Measurements from ENCODE around the gene SLAMF9. TPM values are rescaled to one million over a fixed set of nuclear protein-coding genes. Genes with fewer than 3 reads are reported as not detected.
A peak's percentile ranks its signal among the peaks of the same experiment; 100 is the strongest.

SLAMF9 gene
- total RNA-seq, 1 donor: not detected

DNA sequence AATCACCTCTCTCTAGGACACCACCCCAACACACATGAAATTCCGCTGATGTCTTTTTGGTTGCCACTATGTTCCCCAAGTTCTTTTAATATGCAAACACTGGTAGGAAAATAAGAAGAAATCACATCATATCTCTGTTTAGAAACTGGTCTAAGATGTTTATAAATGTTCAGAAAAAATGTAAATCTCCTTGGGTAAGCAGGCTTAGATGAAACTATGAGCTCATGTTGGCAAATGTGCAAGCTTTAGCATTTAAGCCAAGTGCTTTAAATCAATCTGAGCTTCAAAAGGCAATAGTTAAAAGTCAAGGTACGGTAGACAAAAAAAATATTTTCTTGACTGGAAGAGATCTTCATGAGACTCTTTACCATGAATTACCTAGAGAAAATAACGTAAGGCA lies 25.2 kb upstream of the SLAMF9 start:
- DNase-seq (ENCODE audit: low read depth): peak; percentile 47
- no peak overlapping the region for H3K4me3 ChIP-seq (ENCODE audit: low read depth, low read length)
- TF ChIP-seq, protein P1, sequence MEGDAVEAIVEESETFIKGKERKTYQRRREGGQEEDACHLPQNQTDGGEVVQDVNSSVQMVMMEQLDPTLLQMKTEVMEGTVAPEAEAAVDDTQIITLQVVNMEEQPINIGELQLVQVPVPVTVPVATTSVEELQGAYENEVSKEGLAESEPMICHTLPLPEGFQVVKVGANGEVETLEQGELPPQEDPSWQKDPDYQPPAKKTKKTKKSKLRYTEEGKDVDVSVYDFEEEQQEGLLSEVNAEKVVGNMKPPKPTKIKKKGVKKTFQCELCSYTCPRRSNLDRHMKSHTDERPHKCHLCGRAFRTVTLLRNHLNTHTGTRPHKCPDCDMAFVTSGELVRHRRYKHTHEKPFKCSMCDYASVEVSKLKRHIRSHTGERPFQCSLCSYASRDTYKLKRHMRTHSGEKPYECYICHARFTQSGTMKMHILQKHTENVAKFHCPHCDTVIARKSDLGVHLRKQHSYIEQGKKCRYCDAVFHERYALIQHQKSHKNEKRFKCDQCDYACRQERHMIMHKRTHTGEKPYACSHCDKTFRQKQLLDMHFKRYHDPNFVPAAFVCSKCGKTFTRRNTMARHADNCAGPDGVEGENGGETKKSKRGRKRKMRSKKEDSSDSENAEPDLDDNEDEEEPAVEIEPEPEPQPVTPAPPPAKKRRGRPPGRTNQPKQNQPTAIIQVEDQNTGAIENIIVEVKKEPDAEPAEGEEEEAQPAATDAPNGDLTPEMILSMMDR (IDR thresholded peaks at IDR 0.05; ENCODE audit: insufficient read depth, low read depth, low read length): no peak

DNA sequence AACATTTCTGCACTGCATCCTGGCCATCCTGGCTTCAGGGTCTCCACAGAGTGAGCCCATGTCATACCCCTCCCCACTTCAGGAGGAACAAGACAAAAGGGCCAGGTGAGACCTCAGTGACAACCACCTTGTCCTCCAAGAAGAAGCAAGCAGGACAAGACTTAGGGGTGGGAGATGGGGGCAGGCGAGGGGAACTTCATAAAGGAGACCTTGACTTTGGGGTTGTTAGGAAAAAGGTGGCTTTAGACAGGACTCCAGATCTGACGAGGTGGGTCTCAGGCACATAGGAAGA lies 24.0 kb upstream of the SLAMF9 start:
- TF ChIP-seq, protein P1 (IDR thresholded peaks at IDR 0.05; ENCODE audit: insufficient read depth, low read depth, low read length): no peak
- DNase-seq (ENCODE audit: low read depth): no peak
- no peak overlapping the region for H3K4me3 ChIP-seq (ENCODE audit: low read depth, low read length)

DNA sequence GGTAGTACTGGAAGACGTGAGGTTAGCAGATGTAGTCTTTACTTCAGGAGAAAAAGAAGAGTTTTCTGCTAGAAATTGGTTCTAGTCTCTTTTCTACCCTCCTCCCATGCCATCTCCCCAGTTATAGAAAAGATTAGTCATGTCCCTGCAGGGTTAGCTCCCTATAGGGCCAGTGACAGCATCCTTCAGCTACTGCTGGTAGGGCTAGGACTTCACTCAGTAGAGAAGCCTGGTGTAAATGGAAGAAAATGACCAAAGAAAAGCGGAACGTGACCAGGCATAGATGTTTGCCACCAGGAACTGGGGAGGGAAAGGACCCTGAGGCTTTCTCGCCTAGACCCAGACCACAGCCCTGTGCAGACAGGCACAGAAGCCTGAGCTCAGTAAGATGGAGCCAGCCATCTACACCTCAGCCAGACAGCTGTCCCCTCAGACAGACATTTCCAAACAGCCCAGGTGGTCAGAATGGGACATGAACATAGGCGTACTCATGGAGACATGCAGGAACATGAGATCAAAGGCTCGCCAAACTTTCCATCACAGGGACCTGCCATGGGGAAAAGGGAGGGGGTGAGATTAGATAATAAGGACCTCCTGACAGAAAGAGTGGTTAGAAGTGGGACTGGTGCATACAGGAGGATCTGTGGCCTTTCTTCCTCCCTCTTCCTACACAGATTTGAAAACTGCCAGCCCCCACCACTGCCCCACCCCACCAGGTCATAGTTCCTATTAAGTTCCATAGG lies 23.5 kb upstream of the SLAMF9 start:
- DNase-seq (ENCODE audit: low read depth): no peak
- TF ChIP-seq, protein P1 (IDR thresholded peaks at IDR 0.05; ENCODE audit: insufficient read depth, low read depth, low read length): no peak

DNA sequence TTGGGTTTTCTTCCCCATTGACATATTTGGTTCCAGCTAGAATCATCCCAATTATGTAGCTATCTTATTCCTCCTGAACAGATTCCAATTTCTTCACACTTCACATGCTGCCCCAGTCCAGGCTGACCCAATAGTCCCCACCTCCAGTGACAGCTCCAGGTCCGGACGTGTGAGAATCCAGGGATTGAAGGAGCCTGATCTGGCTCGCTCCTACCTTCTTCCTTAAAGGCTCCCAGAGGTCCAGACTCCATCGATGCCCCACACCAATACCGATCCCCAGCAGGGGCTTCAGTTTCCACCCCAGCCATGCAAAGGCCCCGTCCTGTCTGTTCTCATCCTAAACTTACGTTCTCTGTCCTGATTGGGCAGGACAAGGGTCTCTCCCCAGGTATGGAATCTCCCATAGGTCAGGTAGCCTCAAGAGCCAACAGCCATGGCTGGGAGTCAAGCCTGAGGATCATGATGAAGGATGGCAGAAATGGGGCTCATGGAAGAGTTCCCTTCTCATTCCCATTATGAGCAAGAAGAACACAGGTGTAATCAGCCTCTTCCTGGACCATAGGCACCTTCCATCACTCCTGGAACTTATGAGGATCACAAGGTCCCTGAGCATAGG lies 20.4 kb upstream of the SLAMF9 start:
- TF ChIP-seq, protein P1 (IDR thresholded peaks at IDR 0.05; ENCODE audit: insufficient read depth, low read depth, low read length): no peak
- no peak for DNase-seq (ENCODE audit: low read depth)
- H3K4me3 ChIP-seq (ENCODE audit: low read depth, low read length): no peak overlapping the region

More for the DNA sequence above, 23.5 kb upstream of the SLAMF9 start:
- H3K4me3 ChIP-seq (ENCODE audit: low read depth, low read length): no peak overlapping the region

DNA sequence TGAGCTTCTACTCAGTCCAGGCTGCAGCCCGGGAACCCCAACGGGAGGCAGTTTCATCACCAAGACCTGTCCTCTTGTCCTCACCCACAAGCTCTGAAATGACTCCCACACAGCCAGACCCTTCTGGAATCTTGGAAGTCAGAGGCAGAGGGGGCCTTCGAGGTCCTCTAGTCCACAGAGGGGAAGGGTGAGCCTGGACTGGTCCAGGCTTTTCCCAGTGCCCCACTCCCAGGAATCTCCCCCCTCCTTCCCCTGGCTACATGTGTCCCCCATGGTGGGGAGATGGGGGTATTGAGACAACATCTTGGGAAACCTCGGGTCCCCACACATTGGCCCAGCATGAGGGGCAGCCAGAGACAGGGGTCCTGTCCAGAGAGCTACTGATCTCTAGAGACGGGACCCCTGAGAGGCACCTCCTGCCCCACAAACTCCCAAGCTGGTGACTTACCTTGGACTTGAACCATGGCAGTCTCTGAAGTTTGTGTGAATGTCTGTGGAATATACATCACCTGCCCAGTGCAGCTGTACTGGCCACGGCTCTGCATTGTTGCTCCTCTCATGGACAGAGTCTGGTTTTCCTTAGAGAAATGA lies 19.4 kb upstream of the SLAMF9 start:
- no peak overlapping the region for H3K4me3 ChIP-seq (ENCODE audit: low read depth, low read length)
- TF ChIP-seq, protein P1 (IDR thresholded peaks at IDR 0.05; ENCODE audit: insufficient read depth, low read depth, low read length): no peak
- DNase-seq (ENCODE audit: low read depth): no peak

DNA sequence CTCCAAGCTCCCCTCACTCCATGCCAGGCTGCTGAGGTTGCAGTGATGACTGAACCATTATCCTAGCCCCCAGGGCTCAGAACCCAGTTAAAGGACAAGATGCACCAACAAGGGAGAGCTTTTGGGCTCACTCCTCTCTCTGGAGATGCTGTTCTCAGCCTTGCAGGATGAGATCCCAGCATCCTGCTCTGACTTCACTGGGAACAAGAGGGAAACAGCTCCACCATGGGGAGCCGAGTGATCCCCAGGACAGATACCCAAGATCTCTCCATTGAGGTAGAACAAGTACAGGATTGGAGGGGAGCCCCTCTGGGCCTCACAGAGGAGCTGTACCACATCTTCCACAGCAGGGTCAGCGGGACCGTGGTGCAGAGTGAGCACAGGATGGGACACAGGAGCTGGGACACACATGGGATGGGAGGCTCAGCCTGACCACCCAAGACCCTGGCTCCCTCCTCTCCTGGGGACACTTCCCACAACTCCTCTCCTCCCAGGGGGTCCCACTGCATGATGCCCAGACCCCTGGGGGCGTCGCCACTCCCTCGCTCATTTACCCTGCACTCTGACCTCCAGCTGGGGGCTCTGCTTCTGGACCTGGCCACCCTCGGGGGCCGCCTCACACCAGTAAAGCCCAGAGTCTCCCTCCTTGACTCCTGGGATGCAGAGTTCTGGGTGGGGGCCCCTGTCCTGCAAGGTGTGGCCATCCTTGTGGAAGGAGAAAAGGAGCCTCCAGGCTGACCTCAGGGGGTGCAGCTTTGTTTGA lies 18.6 kb upstream of the SLAMF9 start:
- H3K4me3 ChIP-seq (ENCODE audit: low read depth, low read length): no peak overlapping the region
- DNase-seq (ENCODE audit: low read depth): no peak
- TF ChIP-seq, protein P1 (IDR thresholded peaks at IDR 0.05; ENCODE audit: insufficient read depth, low read depth, low read length): no peak
